Measurements from ENCODE around the gene ZNF592. TPM values are rescaled to one million over a fixed set of nuclear protein-coding genes. Genes with fewer than 3 reads are reported as not detected.
A peak's percentile ranks its signal among the peaks of the same experiment; 100 is the strongest.

Gene ZNF592
- total and polyA plus RNA-seq, 2 of the 13 experiments (the other 11 are each of a cell fraction or from before 2014, with no cell fraction given): 8.2 to 9.8 TPM

DNA sequence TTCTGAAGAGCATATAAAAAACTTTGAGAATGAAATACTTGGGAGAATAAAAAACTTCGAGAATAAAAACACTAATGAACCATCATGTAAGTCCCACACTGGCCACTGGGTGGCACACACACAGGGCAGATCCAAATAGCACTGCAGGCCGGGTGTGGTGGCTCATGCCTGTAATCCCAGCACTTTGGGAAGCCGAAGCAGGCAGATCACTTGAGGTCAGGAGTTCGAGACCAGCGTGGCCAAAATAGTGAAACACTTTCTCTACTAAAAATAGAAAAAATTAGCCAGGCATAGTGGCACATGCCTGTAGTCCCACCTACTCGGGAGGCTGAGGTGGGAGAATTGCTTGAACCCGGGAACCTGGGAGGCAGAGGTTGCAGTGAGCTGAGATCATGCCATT is 97.2 kb downstream of the ZNF592 start (continued):
- TF ChIP-seq SMC3 (IDR thresholded peaks at IDR 0.05; ENCODE audit: low read length) (peak; percentile 66), RAD21 (CRISPR knock-in tag; IDR thresholded peaks at IDR 0.05) (peak; percentile 68), CHD4 (IDR thresholded peaks at IDR 0.05; ENCODE audit: borderline replicate concordance, low read length) (peak; percentile 91; the same call in 1 of the 2 replicates), PITX1 (CRISPR knock-in tag; IDR thresholded peaks at IDR 0.05) (peak; percentile 54; the same call in 1 of the 2 replicates), CBX5 (CRISPR knock-in tag; IDR thresholded peaks at IDR 0.05; ENCODE audit: borderline replicate concordance) (0 out of 2 replicates have a peak, but pooled peaks have one; percentile 12), ZFX (CRISPR knock-in tag; IDR thresholded peaks at IDR 0.05; ENCODE audit: low read depth) (peak; percentile 25; the same call in 1 of the 2 replicates), SALL1 (CRISPR knock-in tag; IDR thresholded peaks at IDR 0.05) (peak; percentile 46; the same call in 1 of the 2 replicates), FOXK1 (CRISPR knock-in tag; IDR thresholded peaks at IDR 0.05; ENCODE audit: borderline replicate concordance, low read depth) (0 out of 2 replicates have a peak, but pooled peaks have one; percentile 13), MIXL1 (CRISPR knock-in tag; IDR thresholded peaks at IDR 0.05) (0 out of 2 replicates have a peak, but pooled peaks have one; percentile 28), TEAD3 (CRISPR knock-in tag; optimal IDR thresholded peaks at IDR 0.05; ENCODE audit: borderline replicate concordance) (peak; percentile 45), KDM2A (CRISPR knock-in tag; IDR thresholded peaks at IDR 0.05; ENCODE audit: borderline replicate concordance, low read depth) (peak; percentile 30; the same call in 1 of the 2 replicates), XRCC5 (optimal IDR thresholded peaks at IDR 0.05; ENCODE audit: low read length) (peak; percentile 34), STAG1 (CRISPR knock-in tag; IDR thresholded peaks at IDR 0.05) (peak; percentile 77), HDAC1 (CRISPR knock-in tag; IDR thresholded peaks at IDR 0.05) (peak; percentile 33; the same call in 1 of the 2 replicates)
- TF ChIP-seq, protein P1, sequence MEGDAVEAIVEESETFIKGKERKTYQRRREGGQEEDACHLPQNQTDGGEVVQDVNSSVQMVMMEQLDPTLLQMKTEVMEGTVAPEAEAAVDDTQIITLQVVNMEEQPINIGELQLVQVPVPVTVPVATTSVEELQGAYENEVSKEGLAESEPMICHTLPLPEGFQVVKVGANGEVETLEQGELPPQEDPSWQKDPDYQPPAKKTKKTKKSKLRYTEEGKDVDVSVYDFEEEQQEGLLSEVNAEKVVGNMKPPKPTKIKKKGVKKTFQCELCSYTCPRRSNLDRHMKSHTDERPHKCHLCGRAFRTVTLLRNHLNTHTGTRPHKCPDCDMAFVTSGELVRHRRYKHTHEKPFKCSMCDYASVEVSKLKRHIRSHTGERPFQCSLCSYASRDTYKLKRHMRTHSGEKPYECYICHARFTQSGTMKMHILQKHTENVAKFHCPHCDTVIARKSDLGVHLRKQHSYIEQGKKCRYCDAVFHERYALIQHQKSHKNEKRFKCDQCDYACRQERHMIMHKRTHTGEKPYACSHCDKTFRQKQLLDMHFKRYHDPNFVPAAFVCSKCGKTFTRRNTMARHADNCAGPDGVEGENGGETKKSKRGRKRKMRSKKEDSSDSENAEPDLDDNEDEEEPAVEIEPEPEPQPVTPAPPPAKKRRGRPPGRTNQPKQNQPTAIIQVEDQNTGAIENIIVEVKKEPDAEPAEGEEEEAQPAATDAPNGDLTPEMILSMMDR (CRISPR knock-in tag; IDR thresholded peaks at IDR 0.05): peak; percentile 80
